Liver (tissue), 9 donors: ENCODE data around the gene MYO9A. TPM values are rescaled to one million over a fixed set of nuclear protein-coding genes. Genes with fewer than 3 reads are reported as not detected.

Experiments used
- DNase-seq: peaks from one replicate; pipeline ENCODE4 v3.0.0-alpha.2; 2017; ENCODE audit warnings: low spot score
- H3K27ac ChIP-seq, 2 donors: one replicate each; pipeline ENCODE4 v1.7.0; 2013; ENCODE audit warnings: inconsistent platforms in 2 of 2, low read length in 2 of 2, control low read depth in 1 of 2, low read depth in 1 of 2, mild to moderate bottlenecking in 1 of 2
- H3K27me3 ChIP-seq, 4 donors: one replicate each; pipeline versions ENCODE4 v1.6.1 to v1.7.0; 2013; ENCODE audit warnings: low read length in 3 of 4, inconsistent platforms in 1 of 4, mild to moderate bottlenecking in 1 of 4, moderate library complexity in 1 of 4; ENCODE audit not compliant: control insufficient read depth in 4 of 4, insufficient read depth in 4 of 4
- H3K36me3 ChIP-seq, 4 donors: one replicate each; pipeline versions ENCODE4 v1.6.1 to v1.7.0; 2013; ENCODE audit warnings: low read length in 3 of 4, mild to moderate bottlenecking in 3 of 4, low read depth in 1 of 4, moderate library complexity in 1 of 4; ENCODE audit not compliant: control insufficient read depth in 4 of 4, insufficient read depth in 3 of 4
- H3K4me1 ChIP-seq, 4 donors: one replicate each; pipeline versions ENCODE4 v1.6.1 to v1.7.0; 2013; ENCODE audit warnings: low read length in 3 of 4, mild to moderate bottlenecking in 3 of 4, moderate library complexity in 1 of 4; ENCODE audit not compliant: control insufficient read depth in 4 of 4, insufficient read depth in 4 of 4
- H3K4me3 ChIP-seq, 3 donors: one replicate each; pipeline versions ENCODE4 v1.6.1 to v1.7.0; 2013; ENCODE audit warnings: low read length in 3 of 3, control low read depth in 1 of 3, low read depth in 1 of 3, mild to moderate bottlenecking in 1 of 3
- H3K9ac ChIP-seq, 2 donors: one replicate each; pipeline ENCODE4 v1.7.0; 2013; ENCODE audit warnings: low read length in 2 of 2, mild to moderate bottlenecking in 2 of 2, moderate library complexity in 2 of 2, control low read depth in 1 of 2, low read depth in 1 of 2
- H3K9me3 ChIP-seq, 4 donors: one replicate each; pipeline versions ENCODE4 v1.6.1 to v1.7.0; 2013; ENCODE audit warnings: low read length in 3 of 4; ENCODE audit not compliant: control insufficient read depth in 4 of 4
- ATF3 ChIP-seq: IDR thresholded peaks from 2 replicates; pipeline ENCODE4 v1.6.1; 2016; ENCODE audit warnings: antibody characterized with exemption
- CTCF ChIP-seq: fragments of 150-350 bp; IDR thresholded peaks from 2 replicates; pipeline ENCODE4 v1.5.1; 2017; ENCODE audit warnings: improper control_type of control experiment, low read depth, low read length; ENCODE audit not compliant: missing input control
- EGR1 ChIP-seq, 2 donors: IDR thresholded peaks; 2 replicates each; pipeline ENCODE4 v1.6.1; 2016 to 2018; ENCODE audit warnings: antibody characterized with exemption in 2 of 2, low read depth in 2 of 2
- FOXA1 ChIP-seq: IDR thresholded peaks from 2 replicates; pipeline ENCODE4 v1.6.1; 2016; ENCODE audit warnings: antibody characterized with exemption
- FOXA2 ChIP-seq: IDR thresholded peaks from 2 replicates; pipeline ENCODE4 v1.6.1; 2016; ENCODE audit warnings: antibody characterized with exemption
- GABPA ChIP-seq, 2 donors: IDR thresholded peaks in 1 of 2; conservative IDR thresholded peaks in 1 of 2; 2 replicates each; pipeline ENCODE4 v1.6.1; 2016; ENCODE audit warnings: antibody characterized with exemption in 2 of 2, mild to moderate bottlenecking in 1 of 2, moderate library complexity in 1 of 2
- HNF4A ChIP-seq, 2 donors: conservative IDR thresholded peaks; 2 replicates each; pipeline ENCODE4 v1.6.1; 2016; ENCODE audit warnings: antibody characterized with exemption in 2 of 2, mild to moderate bottlenecking in 2 of 2
- HNF4G ChIP-seq: IDR thresholded peaks from 2 replicates; pipeline ENCODE4 v1.6.1; 2016; ENCODE audit warnings: antibody characterized with exemption
- JUND ChIP-seq, 2 donors: IDR thresholded peaks; 2 replicates each; pipeline ENCODE4 v1.6.1; 2016; ENCODE audit warnings: antibody characterized with exemption in 2 of 2
- MAX ChIP-seq: IDR thresholded peaks from 2 replicates; pipeline ENCODE4 v1.6.1; 2016; ENCODE audit warnings: antibody characterized with exemption
- NR2F2 ChIP-seq: IDR thresholded peaks from 2 replicates; pipeline ENCODE4 v1.6.1; 2016; ENCODE audit warnings: antibody characterized with exemption
- RAD21 ChIP-seq, 2 donors: IDR thresholded peaks; 2 replicates each; pipeline ENCODE4 v1.6.1; 2016; ENCODE audit warnings: antibody characterized with exemption in 2 of 2, mild to moderate bottlenecking in 2 of 2
- RXRA ChIP-seq, 2 donors: IDR thresholded peaks; 2 replicates each; pipeline ENCODE4 v1.6.1; 2017 to 2018; ENCODE audit warnings: antibody characterized with exemption in 2 of 2, mild to moderate bottlenecking in 1 of 2
- TAF1 ChIP-seq: conservative IDR thresholded peaks from 2 replicates; pipeline ENCODE4 v1.6.1; 2016; ENCODE audit warnings: antibody characterized with exemption, mild to moderate bottlenecking
- YY1 ChIP-seq: IDR thresholded peaks from 2 replicates; pipeline ENCODE4 v1.6.1; 2016; ENCODE audit warnings: antibody characterized with exemption, mild to moderate bottlenecking
- ZBTB33 ChIP-seq: IDR thresholded peaks from 2 replicates; pipeline ENCODE4 v1.6.1; 2016; ENCODE audit warnings: antibody characterized with exemption
- WGBS: extraction: QIAGEN DNeasy Blood & Tissue Kit; methylation state at CpG from one replicate; pipeline ENCODE4 v1.1.7; 2013; 5-methylcytosine and 5-hydroxymethylcytosine counted together
- polyA plus RNA-seq, 2 donors: library from polyadenylated mRNA; stranded (reverse) in 1 of 2; unstranded in 1 of 2; fragments of 200-250 nt in 1 of 2; fragments of >200 nt in 1 of 2; fragmentation: Nextera tagmentation in 1 of 2; extraction: Ambion mirVana in 1 of 2; gene quantifications; one replicate each; pipeline versions ENCODE4 v1.2.1 to v1.2.3, GENCODE V29; 2013 to 2015
- total RNA-seq, 2 donors: library from RNA; depleted of rRNA; stranded (reverse); fragments of >200 nt; gene quantifications; one replicate each; pipeline ENCODE4 v1.2.3, GENCODE V29; 2014
- donor health status: healthy.
- donor health status: healthy.
- donor health status: healthy.
- donor health status: healthy.
- donor health status: healthy.

MYO9A gene
- total and polyA plus RNA-seq, 4 donors: 1.4 to 14.9 (median 8.4) TPM

GRCh38 chr15:71804695-71805470, 313.1 kb downstream of the MYO9A start:
- no peaks in the 10 kb centered on the region for H3K36me3 ChIP-seq
- H3K4me3 ChIP-seq: no peak overlapping the region
- H3K4me1 ChIP-seq: no peaks in the 10 kb centered on the region
- TF ChIP-seq TAF1: no peak
- no peak for TF ChIP-seq ZBTB33
- TF ChIP-seq GABPA (IDR thresholded peaks at IDR 0.05 in 1 of 2, conservative IDR thresholded peaks at IDR 0.05 in 1 of 2): no peak
- no peak for TF ChIP-seq YY1
- no peak for TF ChIP-seq EGR1 (IDR thresholded peaks at IDR 0.05; ENCODE audit: low read depth in 2 of 2)
- no peak for TF ChIP-seq HNF4A (conservative IDR thresholded peaks at IDR 0.05)
- TF ChIP-seq RXRA (IDR thresholded peaks at IDR 0.05): no peak
- no peak for TF ChIP-seq MAX
- TF ChIP-seq FOXA1: no peak
- no peak for TF ChIP-seq NR2F2
- TF ChIP-seq ATF3: no peak
- TF ChIP-seq JUND (IDR thresholded peaks at IDR 0.05): no peak
- no peak overlapping the region for H3K27ac ChIP-seq
- WGBS: 80% methylated on average over 6 of the region's 6 CpGs
- no peak for DNase-seq
- H3K9ac ChIP-seq: no peak overlapping the region
- H3K9me3 ChIP-seq: no peaks in the 10 kb centered on the region
- peaks cover 0 to 4% (median 2%) of the 10 kb centered on the region in 4 donors for H3K27me3 ChIP-seq

GRCh38 chr15:71804226-71804625, 313.7 kb downstream of the MYO9A start:
- no peaks in the 10 kb centered on the region for H3K4me1 ChIP-seq
- TF ChIP-seq ZBTB33: no peak
- TF ChIP-seq EGR1 (IDR thresholded peaks at IDR 0.05; ENCODE audit: low read depth in 2 of 2): no peak
- no peak for TF ChIP-seq YY1
- TF ChIP-seq HNF4G: no peak
- TF ChIP-seq CTCF: no peak
- no peak for TF ChIP-seq RAD21 (IDR thresholded peaks at IDR 0.05)
- no peak for TF ChIP-seq ATF3
- TF ChIP-seq FOXA1: no peak
- no peak for TF ChIP-seq GABPA (IDR thresholded peaks at IDR 0.05 in 1 of 2, conservative IDR thresholded peaks at IDR 0.05 in 1 of 2)
- TF ChIP-seq JUND (IDR thresholded peaks at IDR 0.05): no peak
- no peak for TF ChIP-seq HNF4A (conservative IDR thresholded peaks at IDR 0.05)
- TF ChIP-seq FOXA2: no peak
- no peak for TF ChIP-seq RXRA (IDR thresholded peaks at IDR 0.05)
- no peaks in the 10 kb centered on the region for H3K9me3 ChIP-seq
- H3K9ac ChIP-seq: no peak overlapping the region
- WGBS: 72% methylated on average over 5 of the region's 5 CpGs
- H3K27me3 ChIP-seq: peaks cover 0 to 4% (median 2%) of the 10 kb centered on the region in 4 donors
- H3K4me3 ChIP-seq: no peak overlapping the region
- no peaks in the 10 kb centered on the region for H3K36me3 ChIP-seq
- DNase-seq: no peak
- H3K27ac ChIP-seq: no peak overlapping the region
